ENCODE data around the gene HOOK2. TPM values are rescaled to one million over a fixed set of nuclear protein-coding genes. Genes with fewer than 3 reads are reported as not detected.

Gene HOOK2
- total and polyA plus RNA-seq, 2 of the 13 experiments (the other 11 are each of a cell fraction or from before 2014, with no cell fraction given), result 9.2 to 12.9 TPM

DNA sequence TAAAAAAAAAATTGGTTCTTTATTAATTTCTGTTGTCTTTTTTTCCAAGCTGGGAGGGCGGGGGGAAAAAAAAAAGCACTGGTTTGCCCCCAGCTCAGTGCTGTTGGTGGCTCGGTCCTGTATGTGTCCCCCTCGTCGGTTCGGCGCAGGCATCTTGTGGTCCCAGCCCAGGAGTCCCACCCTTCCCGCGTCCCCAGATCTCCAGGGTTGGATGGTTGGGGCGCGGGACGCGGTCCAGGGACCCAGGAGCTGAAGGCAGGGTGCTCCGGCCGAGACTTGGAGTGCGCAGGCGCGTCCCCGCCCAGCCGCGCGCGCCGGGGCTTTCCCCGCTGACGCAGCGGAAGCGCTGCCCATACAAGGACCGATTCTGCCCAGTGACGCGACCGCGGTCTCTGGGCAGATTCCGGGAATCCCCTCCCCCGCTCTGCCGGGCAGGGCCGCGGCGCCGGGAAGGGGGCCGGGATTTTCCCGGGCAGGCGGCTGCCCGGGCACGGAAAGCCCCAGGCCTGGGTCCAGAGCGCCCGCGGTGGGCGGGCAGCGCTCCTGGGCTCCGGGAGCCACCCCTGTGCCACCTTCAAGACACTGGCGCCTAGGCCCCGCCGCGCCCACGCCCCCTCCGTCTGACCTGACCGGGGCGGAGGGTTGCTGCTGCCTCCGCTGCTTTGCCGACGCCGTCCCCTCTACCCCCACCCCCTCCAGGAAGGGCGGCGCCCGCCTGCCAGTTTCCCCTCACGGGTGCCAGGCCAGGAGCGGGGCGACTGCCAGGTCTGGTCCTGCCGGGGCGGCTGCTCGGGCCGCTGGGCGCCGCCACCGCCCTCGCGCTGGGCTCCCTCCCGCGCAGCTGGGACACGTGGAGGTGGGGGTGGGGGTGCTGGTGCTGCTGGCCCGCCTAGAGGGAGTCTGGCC is 18.2 kb upstream of the HOOK2 start (continued):
- TF ChIP-seq RNF2 (conservative IDR thresholded peaks at IDR 0.05; ENCODE audit: low read depth), result no peak; the same call in 1 of the 2 replicates
- peak; percentile 25; the same call in 1 of the 2 replicates for TF ChIP-seq NFYB (CRISPR knock-in tag; IDR thresholded peaks at IDR 0.05)
- TF ChIP-seq ZNF496 (CRISPR knock-in tag; IDR thresholded peaks at IDR 0.05; ENCODE audit: insufficient replicate concordance), result no peak
- no peak for TF ChIP-seq ZFP1 (CRISPR knock-in tag; IDR thresholded peaks at IDR 0.05)
- peak; percentile 99 for TF ChIP-seq ZC3H13 (CRISPR knock-in tag; IDR thresholded peaks at IDR 0.05)
- TF ChIP-seq, protein P1, sequence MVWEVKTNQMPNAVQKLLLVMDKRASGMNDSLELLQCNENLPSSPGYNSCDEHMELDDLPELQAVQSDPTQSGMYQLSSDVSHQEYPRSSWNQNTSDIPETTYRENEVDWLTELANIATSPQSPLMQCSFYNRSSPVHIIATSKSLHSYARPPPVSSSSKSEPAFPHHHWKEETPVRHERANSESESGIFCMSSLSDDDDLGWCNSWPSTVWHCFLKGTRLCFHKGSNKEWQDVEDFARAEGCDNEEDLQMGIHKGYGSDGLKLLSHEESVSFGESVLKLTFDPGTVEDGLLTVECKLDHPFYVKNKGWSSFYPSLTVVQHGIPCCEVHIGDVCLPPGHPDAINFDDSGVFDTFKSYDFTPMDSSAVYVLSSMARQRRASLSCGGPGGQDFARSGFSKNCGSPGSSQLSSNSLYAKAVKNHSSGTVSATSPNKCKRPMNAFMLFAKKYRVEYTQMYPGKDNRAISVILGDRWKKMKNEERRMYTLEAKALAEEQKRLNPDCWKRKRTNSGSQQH (CRISPR knock-in tag; IDR thresholded peaks at IDR 0.05; ENCODE audit: low read depth), result peak; percentile 79; the same call in 1 of the 2 replicates
- peak in 1 of 2 experiments; percentile 86; a peak in 2 of 4 replicates for TF ChIP-seq KLF16 (CRISPR knock-in tag; IDR thresholded peaks at IDR 0.05)
- no peak for TF ChIP-seq ZNF143 (CRISPR knock-in tag; IDR thresholded peaks at IDR 0.05)
- TF ChIP-seq, protein P2, sequence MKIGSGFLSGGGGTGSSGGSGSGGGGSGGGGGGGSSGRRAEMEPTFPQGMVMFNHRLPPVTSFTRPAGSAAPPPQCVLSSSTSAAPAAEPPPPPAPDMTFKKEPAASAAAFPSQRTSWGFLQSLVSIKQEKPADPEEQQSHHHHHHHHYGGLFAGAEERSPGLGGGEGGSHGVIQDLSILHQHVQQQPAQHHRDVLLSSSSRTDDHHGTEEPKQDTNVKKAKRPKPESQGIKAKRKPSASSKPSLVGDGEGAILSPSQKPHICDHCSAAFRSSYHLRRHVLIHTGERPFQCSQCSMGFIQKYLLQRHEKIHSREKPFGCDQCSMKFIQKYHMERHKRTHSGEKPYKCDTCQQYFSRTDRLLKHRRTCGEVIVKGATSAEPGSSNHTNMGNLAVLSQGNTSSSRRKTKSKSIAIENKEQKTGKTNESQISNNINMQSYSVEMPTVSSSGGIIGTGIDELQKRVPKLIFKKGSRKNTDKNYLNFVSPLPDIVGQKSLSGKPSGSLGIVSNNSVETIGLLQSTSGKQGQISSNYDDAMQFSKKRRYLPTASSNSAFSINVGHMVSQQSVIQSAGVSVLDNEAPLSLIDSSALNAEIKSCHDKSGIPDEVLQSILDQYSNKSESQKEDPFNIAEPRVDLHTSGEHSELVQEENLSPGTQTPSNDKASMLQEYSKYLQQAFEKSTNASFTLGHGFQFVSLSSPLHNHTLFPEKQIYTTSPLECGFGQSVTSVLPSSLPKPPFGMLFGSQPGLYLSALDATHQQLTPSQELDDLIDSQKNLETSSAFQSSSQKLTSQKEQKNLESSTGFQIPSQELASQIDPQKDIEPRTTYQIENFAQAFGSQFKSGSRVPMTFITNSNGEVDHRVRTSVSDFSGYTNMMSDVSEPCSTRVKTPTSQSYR (CRISPR knock-in tag; IDR thresholded peaks at IDR 0.05; ENCODE audit: borderline replicate concordance), result peak; percentile 89
- TF ChIP-seq RBM22 (optimal IDR thresholded peaks at IDR 0.05; ENCODE audit: low read length), result peak; percentile 21
- peak; percentile 99 for TF ChIP-seq AGO1 (IDR thresholded peaks at IDR 0.05; ENCODE audit: low read depth, low read length, poor library complexity, severe bottlenecking)
- TF ChIP-seq ZNF567 (CRISPR knock-in tag; IDR thresholded peaks at IDR 0.05; ENCODE audit: borderline replicate concordance), result no peak
- TF ChIP-seq, protein P3, sequence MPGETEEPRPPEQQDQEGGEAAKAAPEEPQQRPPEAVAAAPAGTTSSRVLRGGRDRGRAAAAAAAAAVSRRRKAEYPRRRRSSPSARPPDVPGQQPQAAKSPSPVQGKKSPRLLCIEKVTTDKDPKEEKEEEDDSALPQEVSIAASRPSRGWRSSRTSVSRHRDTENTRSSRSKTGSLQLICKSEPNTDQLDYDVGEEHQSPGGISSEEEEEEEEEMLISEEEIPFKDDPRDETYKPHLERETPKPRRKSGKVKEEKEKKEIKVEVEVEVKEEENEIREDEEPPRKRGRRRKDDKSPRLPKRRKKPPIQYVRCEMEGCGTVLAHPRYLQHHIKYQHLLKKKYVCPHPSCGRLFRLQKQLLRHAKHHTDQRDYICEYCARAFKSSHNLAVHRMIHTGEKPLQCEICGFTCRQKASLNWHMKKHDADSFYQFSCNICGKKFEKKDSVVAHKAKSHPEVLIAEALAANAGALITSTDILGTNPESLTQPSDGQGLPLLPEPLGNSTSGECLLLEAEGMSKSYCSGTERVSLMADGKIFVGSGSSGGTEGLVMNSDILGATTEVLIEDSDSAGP (CRISPR knock-in tag; IDR thresholded peaks at IDR 0.05; ENCODE audit: borderline replicate concordance), result peak; percentile 51; the same call in 1 of the 2 replicates
- TF ChIP-seq TEAD2 (CRISPR knock-in tag; IDR thresholded peaks at IDR 0.05), result no peak
- TF ChIP-seq, protein P4, sequence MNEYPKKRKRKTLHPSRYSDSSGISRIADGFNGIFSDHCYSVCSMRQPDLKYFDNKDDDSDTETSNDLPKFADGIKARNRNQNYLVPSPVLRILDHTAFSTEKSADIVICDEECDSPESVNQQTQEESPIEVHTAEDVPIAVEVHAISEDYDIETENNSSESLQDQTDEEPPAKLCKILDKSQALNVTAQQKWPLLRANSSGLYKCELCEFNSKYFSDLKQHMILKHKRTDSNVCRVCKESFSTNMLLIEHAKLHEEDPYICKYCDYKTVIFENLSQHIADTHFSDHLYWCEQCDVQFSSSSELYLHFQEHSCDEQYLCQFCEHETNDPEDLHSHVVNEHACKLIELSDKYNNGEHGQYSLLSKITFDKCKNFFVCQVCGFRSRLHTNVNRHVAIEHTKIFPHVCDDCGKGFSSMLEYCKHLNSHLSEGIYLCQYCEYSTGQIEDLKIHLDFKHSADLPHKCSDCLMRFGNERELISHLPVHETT (CRISPR knock-in tag; conservative IDR thresholded peaks at IDR 0.05), result peak; percentile 66; the same call in 1 of the 2 replicates
- no peak for TF ChIP-seq DNMT1 (CRISPR knock-in tag; IDR thresholded peaks at IDR 0.05)
- TF ChIP-seq ZNF788 (CRISPR knock-in tag; IDR thresholded peaks at IDR 0.05; ENCODE audit: borderline replicate concordance), result peak; percentile 33; the same call in 1 of the 2 replicates
- peak; percentile 99 for TF ChIP-seq RELA (CRISPR knock-in tag; IDR thresholded peaks at IDR 0.05)
- TF ChIP-seq SOX13 (IDR thresholded peaks at IDR 0.05), result no peak
- peak in 1 of 2 experiments; percentile 44; a peak in 1 of 4 replicates for TF ChIP-seq SOX13 (CRISPR knock-in tag; conservative IDR thresholded peaks at IDR 0.05 in 1 of 2, IDR thresholded peaks at IDR 0.05 in 1 of 2)
- TF ChIP-seq ZNF776 (CRISPR knock-in tag; IDR thresholded peaks at IDR 0.05), result no peak; the same call in 1 of the 2 replicates

All from HepG2 (cell line).